Right kidney (tissue), 1 donor: ENCODE data around the gene LRRK2.
"Not testable (repeated sequence)": the region's sequence is repeated elsewhere in the genome, so short reads cannot be mapped to it uniquely, and the experiment has no call there.

Experiments used
- DNase-seq: peaks from one replicate; pipeline ENCODE4 v3.0.0-alpha.2; 2016

The LRRK2 gene

DNA sequence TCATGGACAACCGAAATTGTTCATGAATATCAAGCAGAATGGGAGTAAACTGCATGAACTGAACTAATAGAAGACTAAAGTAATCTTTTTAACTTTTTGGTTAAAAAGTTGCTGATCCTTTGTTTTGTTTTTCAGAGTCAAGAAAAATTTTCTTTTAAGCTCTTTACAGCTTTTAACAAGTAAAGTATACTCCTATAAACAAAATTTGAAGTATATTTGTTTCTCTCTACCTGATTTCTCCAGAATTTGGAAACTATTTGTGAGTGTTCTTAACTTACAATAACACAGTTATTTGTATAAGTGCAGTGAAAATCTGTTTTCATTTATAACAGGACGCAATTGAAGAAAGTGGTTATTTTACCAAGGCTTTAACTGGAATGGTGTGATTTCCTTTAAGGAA, 12.2 kb upstream of the LRRK2 start:
- DNase-seq: no peak

DNA sequence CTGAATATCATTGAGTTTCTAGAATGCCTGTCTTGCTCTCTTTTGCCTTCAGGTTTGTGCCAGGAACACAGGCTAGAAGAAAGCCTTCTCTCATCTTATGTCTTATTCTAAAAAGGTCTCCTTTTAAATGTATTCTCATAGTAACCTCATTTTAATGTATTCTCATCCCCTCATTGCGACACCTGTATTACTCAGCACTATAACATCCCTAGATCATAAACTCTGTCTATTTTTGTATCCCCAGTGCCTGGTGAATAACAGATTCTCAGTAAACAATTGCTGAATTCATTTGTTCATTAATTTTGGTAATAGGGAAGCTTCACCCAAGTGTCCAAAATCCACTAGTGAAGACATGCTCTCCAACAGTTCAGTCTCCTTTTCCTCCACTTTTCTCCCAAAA, 8.8 kb upstream of the LRRK2 start:
- no peak for DNase-seq

DNA sequence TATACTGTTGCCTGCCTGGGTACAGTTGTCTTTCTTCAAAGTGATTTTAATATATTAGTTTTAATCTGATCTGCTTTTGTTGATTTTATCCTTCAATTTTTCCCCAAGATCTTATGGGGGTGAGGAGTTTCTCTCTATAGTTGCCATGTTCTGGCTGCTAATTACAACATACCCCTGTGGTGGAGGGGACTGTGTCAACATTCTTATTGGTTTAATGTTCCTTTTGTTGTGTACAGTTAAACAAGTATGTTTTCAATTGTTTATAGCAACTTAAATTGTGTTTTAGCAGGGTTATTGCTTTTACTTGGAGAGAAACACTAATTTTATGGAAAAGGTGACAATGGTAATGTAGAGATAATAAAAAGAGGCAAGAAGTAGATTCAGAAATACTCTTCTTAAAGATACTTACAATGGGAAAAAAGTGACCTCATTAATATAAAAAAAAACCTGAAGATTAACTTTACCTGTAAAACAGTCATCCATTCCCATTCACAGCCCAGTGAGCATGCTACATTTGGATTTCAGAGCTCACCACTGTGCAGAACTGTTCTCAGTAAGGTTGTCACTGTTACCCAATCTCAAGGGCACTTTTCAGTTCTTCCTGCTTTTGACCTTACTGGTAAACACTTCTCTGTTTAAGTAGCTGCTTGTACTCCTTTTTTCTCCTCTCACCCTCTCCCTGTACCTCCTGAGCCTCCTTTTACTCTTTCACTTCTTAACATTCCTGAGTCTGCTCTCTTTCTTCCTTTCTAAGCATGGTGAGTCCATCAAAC, 8.1 kb upstream of the LRRK2 start:
- DNase-seq: no peak

DNA sequence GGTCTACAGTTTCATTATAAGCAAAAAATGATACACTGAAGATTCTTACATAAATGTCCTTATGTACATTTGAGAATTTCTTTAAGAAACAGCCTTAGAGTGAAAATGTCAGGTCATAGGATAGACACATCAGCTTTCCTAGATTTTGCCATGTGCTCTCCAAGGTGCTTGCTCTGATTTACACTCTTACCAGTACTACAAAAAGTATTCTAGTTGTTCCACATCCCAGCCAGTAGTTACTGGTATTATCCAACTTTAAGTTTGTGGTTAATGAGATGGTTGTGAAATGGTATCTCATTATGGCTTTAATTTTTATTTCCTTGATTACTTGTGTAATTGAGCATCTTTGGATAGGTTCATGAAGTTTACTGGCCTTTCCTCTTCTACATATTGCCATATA, 5.0 kb upstream of the LRRK2 start:
- DNase-seq: no peak

DNA sequence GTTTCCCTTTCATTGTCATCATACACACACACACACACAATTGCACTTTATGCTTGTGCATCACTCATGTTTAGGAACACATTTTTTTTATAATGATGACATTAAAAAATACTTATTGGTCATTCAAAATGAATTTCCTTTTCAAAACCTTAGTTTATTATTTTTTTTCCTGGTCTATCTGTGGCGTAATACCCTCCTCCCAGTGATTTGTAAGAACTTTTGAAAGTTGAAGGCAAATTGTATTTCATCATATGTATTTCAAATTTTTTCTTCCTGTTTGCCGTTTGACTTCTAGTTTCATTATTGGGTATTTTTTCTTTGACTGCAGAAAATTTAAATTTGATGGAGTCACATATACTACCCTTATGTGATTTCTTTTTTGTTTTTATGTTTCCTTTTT, 2.5 kb upstream of the LRRK2 start:
- DNase-seq: no peak

DNA sequence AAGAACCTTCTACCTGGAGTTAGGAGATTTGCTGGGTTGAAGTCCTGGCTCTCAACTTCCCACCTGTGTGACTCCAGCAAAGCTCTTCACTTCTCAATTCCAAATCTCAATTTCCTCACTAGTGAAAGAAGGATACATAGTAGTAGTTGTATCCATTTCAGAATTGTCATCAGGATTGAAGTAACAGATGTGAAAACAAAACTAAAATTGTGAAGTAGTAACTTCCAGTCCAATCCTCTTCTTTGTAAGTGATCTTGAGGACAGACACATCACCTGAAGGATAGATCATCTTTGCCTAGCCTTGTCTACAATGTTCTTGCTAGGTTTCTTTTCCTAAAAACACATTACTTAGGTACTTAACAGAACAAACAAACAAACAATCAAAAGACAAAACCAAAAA, 1.2 kb upstream of the LRRK2 start:
- DNase-seq: no peak

DNA sequence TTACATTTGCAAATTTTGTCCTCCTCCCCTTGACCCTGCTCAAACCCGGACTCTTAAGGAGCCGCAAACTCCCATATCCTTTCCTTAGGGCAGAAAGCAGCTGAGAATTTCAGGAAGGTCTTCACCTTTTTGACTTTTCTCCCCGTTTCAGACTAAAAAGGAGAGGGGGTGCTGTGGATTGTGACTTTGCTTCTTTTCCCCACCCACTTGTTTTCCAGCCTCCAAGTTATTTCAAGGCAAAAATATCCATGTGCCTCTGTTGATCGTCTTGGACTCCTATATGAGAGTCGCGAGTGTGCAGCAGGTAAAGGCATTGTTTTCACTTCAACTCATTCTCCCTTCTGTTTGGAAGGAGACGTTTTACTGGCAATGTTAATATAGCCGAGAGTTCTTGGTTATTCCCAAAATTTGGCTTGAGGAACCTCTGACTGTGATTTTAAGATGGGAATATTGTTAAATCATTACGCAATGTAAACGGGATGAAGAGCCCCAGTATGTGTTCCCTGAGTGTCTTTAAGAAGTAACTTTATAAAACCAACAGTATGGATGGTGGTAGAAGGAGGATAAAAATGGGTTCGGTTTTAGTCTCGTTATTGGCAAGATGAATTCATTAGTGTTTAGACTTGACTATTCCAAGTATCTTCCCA, 663 bp downstream of the LRRK2 start:
- no peak for DNase-seq

DNA sequence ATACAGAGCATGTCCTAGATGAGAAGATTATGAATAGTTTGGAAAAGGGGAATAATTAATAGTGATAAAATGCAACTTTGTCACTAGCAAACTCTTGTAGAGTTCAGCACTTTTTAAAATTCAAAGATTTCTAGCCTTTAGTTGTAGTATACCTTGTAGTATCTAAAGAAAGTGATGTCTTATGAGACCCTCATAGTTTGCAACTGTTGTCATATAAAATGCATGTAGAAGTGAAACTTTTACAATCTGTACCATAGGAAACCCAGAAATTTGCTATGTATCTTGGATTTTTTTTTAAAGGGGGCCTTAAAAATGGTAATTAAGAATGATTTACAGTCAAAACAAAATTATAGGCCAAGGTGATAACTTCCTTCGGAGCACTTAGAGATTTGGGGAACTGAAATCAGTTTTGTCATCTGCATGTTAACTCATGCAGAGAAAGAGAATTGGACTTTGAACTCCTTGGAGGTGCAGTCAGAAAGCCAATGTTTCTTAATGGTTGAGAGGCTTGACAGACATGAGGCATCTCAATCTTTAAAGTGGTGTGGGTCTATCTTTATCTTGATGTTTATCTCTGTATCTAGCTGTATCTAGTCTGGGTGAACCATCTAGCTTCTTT, 1.3 kb downstream of the LRRK2 start:
- no peak for DNase-seq

DNA sequence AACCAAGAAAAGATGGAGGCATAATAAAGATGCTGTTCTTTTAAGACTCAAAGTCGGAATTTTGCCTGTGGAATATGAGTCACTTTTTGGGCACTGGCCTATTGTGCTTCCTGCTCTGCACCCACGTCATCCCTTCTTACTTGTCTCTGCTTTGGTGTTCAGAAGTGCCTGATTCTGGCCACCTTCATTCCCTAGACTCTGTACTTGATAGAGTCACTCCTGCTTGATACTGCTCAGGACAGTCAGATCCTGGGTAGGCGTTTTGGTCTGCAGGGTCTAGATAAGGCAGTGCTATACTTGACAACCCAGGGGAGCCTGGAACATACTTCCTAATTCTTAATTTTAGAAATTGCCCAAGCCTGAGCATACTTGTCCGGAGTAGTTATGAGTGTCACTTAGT, 1.9 kb downstream of the LRRK2 start:
- DNase-seq: no peak

DNA sequence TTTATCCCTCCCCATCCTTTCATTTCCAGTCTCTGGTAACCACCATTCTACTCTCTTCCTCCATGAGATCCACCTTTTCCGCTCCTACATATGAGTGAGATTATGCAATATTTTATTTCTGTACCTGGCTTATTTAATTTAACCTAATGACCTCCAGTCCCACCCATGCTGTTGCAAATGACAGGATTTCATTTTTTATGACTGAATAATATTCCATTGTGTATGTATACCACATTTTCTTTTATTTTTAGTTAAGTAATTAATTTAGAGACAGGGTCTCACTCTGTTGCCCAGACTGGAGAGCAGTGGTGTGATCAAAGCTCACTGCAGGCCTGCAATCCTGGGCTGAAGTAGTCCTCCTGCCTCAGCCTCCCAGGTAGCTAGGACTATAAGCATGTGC, 2.6 kb downstream of the LRRK2 start:
- no peak for DNase-seq

DNA sequence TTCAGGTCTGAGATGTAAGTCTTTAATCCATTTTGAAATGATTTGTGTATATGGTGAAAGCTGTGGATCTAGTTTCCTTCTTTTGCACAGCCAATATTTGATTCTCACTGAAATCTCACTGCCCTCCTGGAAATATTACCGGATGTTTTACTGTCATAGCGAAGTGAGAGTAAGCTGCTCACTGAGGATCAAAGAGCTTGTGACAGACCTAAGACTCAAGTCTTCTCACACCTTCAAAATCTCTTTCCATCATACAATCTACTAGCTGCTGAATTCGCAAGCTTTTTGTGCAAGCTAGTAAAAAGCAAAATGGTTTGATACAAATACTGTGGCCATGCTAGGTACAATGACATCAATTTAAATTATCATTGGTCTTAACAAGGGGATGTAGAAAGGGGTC, 3.9 kb downstream of the LRRK2 start:
- no peak for DNase-seq

DNA sequence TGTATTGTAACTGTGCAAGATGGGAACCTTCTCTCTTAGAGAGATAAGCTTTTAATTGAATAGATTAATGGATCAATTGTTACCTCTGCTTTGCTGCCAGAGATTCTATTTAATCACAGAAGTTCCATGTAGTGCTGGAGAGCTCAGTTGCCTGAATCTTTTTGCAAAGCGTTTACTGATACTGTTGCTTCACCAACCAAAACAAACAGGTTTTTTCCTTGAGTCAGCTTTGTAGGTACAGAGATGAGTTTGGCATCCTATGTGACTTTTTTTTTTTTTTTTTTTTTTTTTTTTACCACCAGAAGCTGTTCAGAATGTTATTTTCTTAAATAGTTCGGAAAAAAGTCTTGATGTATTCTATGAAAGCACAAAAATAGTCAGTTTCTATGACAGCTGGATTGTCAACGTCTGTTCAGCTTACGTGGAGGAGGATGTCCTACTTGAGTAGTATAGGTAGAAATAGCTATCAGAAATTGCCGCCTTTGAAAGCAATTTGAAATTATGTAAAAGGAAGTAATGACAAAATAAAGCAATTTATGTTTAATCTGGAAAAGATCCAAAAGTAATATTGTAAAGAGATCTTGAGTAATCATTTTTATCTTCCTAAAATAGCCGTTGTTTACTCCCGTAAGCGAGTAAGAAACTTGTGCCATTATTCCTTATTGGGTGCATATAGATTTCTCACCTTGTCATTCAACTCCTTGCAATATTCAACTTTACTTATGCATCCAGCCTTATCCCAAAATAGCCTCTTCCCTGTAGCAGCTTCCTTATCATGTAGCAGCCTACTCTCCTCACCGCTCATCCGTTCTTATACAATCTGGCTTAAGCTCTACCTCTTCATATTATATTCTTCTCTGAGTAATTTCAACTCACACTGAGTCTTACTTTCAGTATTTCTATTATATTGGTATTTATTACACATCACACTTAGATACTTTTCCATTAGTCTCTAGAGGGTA, 5.2 kb downstream of the LRRK2 start:
- DNase-seq: no peak

DNA sequence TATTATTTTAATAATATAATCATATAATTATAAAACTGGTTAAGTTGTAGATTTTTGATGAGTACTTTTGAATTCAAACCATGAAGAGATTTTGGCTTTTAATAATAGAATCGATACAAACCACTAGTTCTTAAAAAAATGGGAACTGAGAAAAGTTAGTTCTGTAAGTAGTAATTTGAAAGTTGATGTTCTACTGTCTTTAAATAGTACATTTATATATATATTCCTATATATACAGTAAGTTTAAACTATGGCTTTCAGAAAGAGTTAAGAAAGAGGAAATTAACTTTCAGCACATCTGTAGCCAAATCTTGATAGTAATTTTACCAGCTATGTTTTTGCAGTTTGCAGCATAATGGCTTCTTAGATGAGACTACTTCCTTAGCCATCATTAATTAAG, 7.8 kb downstream of the LRRK2 start:
- DNase-seq: no peak

DNA sequence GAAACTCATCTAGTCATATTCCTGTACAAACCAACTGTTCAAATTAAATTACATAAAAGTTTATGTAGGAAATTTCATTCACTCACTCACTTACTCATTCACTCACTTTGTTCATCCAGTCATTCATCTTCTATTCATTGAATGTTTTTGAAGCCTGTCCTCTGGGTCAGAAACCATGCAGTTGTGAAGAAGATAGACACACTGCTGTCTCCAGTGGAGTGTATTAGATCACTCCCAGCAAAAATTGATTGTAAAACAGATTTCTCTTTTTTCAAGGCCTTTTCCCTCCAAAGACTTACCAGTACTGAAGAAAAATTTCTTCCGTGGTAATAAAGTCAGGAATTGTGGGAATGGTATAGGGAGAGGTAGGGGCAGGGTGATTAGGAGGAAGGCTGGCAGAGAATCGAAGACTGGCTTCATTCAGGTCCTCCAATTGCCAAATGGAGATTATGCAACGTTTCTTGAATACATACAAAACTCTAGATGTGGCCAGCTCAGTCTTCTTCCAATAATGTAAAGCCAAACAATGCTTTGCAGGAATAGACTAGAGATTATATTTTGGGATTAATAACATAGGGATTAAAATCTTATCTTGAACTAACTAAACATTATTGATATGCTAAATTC, 9.1 kb downstream of the LRRK2 start:
- DNase-seq: no peak

DNA sequence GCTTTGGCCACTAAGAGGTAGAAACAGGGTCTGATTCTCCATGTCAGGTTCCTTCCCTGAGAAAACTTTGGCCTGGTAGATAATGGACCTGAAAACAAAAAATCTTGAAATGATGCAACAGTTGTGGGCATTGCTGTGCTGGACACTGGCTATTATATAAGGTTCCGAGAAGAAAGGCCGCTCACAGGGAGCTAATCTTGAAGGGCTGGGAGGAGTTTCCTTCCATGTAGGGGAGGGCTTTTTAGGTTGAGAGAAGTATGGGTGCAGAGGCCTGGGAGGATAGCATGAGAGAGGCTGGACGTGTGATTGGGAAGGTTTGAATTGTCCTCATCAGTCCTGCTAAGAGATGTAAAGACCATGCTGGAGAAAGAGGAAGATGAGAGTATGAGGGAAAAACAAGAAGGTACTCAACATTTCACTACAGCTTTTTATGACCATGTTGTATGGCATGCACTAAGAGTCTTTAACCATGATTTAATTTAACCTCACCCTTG, 11.6 kb downstream of the LRRK2 start:
- DNase-seq: no peak

DNA sequence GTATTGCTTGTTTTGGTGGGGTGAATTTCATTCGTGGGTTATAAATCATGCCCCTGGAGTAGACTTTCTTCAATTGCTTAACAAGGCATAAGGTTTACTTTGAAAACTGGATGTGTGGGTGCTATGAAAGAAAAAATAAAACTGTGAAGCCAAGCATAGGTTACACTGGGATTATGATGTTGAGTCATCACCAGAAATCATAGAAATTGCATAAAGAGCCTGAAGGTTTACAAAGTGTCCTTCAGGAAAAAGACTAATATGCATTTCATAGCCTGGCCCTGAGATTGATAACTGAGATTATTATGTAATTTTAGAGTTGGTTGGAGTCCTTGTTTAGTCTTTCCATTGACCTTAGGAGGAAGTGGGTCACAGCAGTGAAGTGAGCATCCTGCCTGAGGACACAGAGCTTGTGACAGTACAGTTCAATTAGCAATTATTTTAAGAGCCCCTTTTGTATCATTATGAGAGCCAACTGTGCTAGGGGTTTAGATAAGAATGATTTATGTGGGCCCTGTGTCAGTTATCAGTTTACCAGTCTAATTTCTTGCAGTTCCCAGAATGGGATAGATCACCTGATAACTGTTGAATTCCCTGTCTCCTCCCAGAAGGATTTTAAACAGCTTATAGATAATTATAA, 13.6 kb downstream of the LRRK2 start:
- no peak for DNase-seq

DNA sequence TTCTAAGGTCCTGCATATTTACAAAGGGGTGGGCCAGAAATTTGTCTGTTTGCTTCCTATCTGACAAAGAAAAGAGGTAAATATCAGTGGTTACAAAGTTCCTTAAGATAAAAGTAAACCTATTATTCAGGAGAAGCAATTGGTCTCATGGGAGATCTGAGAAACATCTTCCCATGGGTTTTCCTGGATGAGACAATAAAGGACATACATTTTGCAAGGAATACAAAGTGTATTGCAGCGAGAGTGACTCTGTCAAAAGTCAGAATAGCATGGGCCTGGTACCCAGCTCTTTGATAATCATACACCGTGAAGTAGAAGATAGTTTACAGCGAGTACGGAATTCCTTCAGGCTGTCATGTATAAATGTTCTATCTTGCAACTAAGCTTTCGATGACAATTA, 14.2 kb downstream of the LRRK2 start:
- DNase-seq: no peak

DNA sequence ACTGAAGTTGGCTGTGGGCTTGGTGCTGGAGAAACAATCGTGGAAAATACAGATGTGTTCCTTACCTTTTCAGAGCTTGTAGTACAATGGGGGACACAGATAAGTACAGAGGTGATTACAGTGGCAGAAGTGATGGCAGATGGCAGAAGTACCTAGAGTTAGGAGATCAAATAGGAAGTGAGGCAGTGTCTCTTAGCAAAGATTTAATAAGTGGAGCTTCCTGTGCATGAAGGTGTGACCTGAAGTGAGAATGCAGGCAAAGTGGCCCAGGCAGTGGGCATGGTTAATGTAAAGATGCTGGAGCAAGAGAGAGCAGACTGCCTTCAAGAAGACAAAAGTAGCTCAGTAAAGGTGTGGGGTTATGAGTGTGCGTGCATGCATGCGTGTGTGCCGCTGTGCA, 16.0 kb downstream of the LRRK2 start:
- DNase-seq: no peak

DNA sequence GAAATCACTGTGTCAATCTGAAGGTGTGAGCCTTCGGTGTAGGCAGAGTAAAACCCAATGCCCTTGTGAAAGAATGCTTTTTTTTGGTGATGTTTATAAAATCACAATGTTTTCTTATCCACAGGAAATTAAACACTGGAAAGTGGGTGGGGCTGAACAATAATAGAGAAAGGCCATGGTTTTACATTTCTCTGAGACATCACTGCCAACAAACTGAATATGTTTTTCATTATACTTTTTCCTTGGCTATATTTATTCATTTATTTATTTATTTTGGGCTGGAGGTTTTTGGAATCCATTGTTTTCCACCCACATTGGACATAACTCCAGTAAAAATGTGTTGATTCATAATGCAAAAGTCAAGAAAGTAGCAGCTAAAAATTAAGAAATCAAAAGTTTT, 16.9 kb downstream of the LRRK2 start:
- no peak for DNase-seq

DNA sequence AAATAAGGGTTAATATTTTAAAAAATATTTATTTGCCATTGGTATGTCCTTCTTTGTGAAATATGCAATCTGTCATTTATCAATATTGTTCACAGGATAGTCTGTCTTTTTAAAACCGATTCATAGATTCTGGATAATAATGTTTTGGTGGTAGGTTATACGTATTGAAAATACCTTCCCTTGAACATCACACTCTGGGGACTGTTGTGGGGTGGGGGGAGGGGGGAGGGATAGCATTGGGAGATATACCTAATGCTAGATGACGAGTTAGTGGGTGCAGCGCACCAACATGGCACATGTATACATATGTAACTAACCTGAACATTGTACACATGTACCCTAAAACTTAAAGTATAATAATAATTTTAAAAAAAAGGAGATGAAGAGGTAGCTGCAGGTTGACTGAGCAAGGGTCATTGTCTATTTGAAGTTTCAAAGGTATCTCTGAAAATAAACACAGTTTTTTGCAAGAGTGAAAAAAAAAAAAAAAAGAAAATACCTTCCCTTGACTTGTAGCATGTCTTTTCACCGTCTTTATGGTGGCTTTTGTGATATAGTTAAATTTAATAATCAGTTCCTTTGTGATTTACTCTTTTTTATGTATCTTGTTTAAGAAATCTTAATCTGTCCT, 19.8 kb downstream of the LRRK2 start:
- not testable (repeated sequence) for DNase-seq

DNA sequence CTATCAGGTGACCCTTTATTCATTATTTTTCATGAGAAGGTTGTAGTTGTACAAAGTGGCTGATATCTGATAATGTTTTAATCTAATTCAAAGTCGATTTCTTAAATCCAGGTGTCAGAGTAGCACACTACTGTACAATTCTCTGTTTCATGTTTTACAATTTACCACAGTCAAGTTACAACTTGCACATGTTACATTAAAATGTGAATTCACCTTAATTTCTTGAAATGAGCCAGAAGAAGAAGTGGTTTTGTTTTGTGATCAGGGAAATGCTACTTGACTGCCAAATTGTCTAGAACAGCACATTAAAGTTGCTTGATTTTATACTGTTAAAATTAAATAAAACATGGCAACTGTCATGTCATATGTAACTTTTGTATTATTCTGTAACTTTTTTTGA, 23.2 kb downstream of the LRRK2 start:
- DNase-seq: no peak
